NCI-H128 (cell line): Measurements from ENCODE around the gene ATP23.
A peak's percentile ranks its signal among the peaks of the same experiment; 100 is the strongest.

Experiments used
- DNase-seq: peaks from one replicate; lab custom pipeline; 2025; ENCODE audit not compliant: unreplicated experiment; lab: John Stamatoyannopoulos, UW

ATP23 gene

DNA sequence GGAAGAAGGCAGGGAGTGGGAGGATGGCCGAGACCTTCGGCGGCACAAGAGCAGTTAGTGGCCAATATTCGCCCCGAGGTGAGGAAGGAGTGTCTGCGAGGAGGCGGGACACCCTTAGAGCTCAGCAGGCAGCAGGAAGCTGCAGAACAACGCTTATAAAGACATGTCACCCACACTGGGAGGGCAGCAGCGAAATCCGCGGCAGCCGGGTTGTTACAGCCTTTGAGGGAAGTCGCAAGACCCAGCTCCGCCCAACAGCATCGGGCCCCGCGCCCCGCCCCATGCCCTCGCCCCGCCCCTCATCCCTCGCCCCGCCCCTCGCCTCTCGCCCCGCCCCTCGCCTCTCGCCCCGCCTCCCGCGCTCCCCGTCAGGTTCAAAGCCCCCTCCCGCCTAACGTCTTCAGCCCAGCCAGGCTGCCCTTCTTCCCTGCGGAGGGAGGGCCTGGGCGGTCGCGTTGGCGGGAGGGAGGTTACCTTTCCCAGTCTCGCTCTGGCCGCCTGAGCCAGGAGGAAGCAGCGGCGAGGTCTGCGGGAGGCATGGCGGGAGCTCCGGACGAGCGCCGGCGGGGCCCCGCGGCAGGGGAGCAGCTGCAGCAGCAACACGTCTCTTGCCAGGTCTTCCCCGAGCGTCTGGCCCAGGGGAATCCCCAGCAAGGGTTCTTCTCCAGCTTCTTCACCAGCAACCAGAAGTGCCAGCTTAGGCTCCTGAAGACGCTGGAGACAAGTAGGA, at the start of gene ATP23:
Gene ATP23, plus strand, starts transcription at position 403 of the 730 bp plus-strand sequence. Its CDS starts 135 bp downstream, at position 538.
- DNase-seq: peak; percentile 84

GRCh38 chr12:57892232-57892972, 49.0 kb upstream of the ATP23 start:
- no peak for DNase-seq

DNA sequence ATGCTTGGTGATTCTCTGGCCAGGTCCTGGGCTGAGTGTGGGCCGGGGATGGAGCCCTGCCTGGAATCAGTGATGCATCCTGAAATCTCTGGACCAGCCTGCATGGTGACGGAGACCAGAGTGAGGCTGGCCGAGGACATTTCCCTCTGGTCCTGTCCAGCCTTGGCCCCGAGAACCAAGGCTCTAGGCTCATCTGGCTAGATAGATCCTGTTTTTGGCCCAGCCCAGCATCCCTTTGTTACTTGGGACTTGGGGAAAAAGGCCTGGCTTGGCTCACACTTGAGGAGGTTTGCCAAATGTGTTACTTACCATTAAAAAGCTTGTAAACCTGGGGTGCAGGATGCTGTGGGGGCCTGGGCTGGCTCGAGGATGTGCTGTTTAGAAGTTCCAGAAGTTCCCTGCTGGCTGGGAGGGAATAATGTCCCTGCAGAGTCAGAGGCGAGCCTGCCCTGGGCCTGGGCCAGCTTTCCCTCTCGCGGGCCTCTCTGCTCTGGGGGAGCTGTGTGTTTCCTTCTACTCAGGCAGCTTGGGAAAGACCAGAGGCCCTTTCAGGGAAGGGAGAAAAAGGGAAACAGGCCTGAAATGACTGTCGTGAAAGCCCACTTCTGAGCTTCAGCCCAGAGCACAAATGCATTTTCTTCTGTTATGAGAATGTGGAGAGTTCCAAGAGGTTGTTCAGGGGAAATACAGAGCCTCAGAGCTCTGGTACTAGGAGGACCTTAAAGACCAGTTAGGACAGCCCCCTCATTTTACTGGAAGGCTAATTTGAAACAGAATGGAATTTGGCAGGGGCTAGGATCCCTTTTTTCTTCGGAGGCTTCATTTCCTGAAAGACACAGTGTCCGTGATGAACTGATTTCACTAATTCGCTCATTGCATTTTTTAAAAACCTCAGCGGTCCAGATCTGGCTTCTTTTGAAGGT, 47.7 kb upstream of the ATP23 start:
- no peak for DNase-seq

DNA sequence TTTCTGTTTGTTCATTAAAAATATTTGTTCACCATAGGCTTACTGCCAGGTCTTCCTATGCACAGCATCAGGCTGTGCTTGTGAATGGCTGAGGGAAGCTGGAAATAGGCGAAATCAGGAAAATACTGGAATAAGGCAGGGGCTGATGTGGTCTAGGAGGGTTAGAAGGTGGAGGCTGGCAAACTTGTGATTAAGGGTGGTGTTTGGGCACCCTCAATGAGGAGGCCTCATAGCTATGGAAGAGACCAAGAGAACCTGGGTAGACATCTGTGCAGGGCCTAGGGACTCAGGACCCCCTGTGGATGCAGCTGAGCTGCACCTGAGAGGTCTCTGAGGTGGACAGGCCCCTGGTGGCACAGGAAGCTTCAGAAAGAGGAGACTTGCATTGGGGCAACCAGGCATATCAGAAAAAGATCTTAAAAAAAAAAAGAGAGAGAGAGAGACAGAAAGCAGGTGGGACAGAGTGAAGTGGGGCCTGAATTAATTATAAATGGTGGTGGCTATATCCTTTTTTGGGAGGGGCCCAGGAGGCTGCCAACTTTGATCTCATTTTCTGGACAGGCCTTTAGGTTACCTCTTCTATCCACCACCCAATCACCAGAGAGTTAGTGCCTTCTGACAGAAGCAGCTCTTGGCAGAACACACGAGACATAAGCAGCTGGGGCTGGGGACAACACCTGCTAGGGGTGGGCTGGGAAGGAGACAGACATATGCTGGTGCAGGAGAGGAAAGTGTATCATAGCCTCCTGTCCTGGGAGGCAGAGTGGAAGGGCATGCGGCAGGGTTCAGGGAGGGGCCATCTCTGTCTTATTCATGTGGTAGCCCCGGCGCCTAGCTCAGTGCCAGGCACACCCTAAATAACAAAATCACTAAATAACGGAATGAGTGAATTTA, 46.7 kb upstream of the ATP23 start:
- no peak for DNase-seq

- DNase-seq: no peak
Measured at GRCh38 chr12:57895389-57896114, 45.8 kb upstream of the ATP23 start.

DNA sequence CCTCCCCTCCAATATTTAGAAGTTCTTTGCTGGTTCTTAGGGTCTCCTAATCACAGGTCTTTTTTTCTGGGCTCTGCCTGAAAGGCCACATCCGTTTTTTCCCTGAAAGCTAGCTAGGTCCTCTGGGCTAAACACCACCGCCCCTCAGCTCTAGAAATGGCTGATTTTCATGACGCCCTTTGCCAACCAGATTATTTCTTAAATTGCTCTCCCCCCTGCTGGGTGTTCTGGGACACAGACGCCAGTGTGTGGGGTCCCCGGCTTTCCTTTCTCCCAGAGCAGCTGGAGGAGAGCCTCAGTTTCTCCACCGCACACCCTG, 45.3 kb upstream of the ATP23 start:
- DNase-seq: no peak

DNA sequence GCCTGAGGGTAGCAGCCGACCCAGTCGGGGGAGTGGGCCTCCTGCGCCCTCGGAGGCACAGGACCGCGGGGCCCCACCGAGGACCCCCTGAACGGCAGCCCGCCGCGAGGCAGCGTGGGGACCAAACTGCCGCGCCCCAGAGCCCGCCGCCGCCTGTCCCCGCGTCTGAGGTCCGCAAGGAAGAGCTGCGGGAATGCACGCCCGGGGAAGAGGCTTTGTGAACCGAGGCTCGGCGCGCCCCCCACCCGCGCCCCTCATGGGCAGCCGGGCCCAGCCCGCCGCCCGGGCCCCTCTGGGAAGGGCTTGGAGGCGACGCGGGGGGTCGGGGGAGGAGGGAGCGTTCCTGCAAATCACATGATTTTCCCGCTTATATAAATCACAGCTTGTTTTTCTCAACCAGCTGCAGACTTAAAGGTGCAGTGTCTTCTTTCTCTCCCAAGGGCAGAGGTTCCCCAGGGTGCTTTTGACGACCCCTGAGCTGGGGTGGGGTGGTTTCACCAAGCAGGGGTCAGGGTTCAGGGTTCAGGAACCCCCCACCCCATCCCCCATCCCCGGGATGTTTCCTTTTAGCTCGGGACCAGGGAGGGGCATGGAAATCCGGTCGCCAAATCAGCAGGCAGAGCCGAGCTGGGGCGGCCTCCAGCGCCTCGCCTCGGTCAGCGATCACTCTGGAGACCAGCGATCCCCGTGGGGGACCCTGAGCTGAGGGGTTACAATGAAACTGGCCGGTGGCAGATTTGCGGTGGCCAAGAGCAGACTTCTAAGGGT, 44.7 kb upstream of the ATP23 start:
- no peak for DNase-seq

DNA sequence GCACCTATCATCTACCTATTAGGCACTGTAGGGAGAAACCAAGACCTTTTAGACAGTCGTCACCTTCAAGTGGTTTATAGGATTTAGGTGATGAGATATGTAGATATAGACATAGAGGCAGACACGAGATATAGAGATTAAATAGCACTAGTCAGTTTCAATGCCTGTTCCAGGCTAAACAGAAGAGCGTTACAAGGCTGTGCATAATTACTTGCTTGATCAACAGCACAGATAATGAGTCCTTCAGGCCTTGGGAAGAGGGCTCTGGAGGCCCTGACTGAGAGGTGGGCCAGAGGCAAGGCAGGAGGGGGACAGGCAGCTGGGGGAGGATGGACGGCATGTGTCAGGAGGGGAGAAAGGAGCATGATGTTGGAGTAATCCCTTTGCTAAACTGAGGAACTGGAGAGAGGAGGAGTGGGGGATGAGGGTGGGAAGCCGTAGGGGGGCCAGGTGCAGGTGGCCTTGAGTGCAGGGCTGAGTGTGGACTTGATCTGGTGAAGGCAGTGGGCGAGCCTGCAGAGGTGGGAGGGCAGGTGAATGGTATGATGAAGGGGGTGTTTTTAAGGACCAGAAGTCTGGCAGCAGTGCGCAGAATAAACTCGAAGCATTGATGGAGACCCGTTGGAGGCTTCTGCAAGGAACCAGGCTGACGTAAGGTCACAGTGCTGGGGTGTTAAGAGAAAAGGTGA, 43.9 kb upstream of the ATP23 start:
- no peak for DNase-seq

- DNase-seq: no peak
Measured at GRCh38 chr12:57898308-57898970, 42.9 kb upstream of the ATP23 start.

- DNase-seq: no peak
Measured at GRCh38 chr12:57899010-57899662, 42.2 kb upstream of the ATP23 start.

DNA sequence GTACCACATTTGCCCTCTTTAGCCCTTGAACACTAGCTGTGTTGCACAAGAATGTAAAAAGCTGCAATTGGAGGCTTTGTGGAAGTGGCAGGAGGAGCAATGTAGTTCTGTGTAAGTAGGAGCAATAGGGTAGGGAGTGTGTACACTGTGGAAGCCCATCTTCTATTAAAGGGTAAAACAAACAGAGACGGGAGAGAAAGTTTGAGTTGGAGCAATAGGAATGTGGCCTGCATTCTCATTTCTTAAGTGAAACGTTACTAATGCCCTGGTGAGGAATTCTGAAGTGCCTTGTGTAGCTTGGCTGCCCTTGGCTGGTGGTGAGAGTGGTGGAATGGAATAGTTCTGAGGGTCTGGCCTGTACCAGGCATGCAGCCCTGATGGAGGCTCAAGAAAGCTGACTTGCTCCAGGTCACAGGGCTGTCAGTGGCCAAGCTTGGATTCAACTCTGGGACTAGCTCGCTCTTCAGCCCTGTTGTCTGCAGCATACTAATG, 38.8 kb upstream of the ATP23 start:
- no peak for DNase-seq

DNA sequence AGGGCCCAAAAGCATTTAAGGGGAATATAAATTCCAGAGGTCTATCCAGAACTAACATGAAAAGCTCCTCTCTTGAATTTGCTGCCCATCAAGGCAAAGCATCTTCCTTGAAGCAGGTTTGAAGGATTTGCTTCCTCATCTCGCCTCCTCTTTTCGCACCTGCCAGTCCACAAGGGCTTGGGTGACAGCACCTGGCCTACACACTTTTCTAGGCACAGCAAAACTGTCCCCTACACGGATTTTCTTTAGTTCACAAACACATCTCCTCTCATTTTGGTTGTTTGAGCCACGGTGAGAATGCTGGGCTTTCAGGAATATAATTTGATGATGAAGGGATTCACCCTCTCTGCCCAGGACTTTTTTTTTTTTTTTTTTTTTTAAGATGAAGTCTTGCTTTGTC, 36.9 kb upstream of the ATP23 start:
- no peak for DNase-seq

GRCh38 chr12:57904848-57905811, 36.2 kb upstream of the ATP23 start:
- peak; percentile 77 for DNase-seq

- DNase-seq: no peak
Measured at GRCh38 chr12:57905812-57906475, 35.4 kb upstream of the ATP23 start.

- DNase-seq: no peak
Measured at GRCh38 chr12:57906821-57907220, 34.5 kb upstream of the ATP23 start.

DNA sequence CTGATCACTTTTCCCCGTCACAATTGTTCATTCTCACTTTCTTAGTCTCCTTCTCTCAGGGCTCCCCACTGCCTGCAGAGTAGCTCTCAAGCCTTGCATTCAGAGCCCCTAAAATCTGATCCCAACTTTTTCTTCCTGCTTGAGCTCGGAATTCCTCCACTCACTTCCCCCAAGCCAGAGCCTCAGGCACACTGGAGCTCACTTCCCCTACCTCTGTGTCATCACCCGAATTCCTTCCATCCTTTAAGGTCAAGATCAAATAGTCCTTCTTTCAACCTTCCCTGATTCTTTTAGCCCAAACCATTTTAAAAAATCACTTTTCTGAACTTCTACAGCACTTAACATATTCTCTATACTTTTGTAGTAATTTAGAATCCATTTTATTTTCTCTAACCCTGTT, 34.1 kb upstream of the ATP23 start:
- DNase-seq: no peak
